Subcutaneous adipose tissue (tissue), 4 donors: Measurements from ENCODE around the gene ERC2. TPM values are rescaled to one million over a fixed set of nuclear protein-coding genes. Genes with fewer than 3 reads are reported as not detected.

Experiments
- total RNA-seq, 4 donors: library from RNA; depleted of rRNA; stranded (reverse); fragments of >200 nt; gene quantifications; one replicate each; pipeline ENCODE4 v1.1.0, GENCODE V29; 2016
- TF ChIP-seq, protein P1 (sequence below): fragments of 450-650 bp; IDR thresholded peaks from one replicate; pipeline ENCODE4 v1.5.1; 2016; ENCODE audit warnings: low read depth, mild to moderate bottlenecking, control low read depth, antibody characterized with exemption, moderate library complexity

The ERC2 gene
- total RNA-seq, 4 donors from 2014 or later = 1.1 TPM; not detected in 3

DNA sequence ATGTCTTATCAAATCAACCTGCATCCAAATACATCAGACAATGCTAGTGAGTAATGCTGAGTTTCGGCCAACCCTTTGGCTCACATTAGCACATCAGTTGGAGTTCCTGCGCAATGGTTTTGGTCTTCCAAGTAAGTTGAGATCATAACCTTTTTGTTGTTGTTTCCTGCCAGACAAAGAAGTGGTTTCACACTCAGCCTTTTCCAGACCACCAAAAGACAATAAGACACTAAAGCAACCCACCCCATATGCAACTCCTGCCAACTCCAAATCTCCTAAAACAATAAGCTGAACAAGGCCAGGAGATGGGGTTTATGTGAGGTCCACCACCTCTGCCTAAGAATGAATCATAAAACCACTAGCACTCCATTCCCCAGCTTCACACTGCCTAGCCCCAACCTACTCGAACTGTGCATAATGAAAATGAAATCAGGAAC lies 177.0 kb downstream of the ERC2 start:
- TF ChIP-seq, protein P1, sequence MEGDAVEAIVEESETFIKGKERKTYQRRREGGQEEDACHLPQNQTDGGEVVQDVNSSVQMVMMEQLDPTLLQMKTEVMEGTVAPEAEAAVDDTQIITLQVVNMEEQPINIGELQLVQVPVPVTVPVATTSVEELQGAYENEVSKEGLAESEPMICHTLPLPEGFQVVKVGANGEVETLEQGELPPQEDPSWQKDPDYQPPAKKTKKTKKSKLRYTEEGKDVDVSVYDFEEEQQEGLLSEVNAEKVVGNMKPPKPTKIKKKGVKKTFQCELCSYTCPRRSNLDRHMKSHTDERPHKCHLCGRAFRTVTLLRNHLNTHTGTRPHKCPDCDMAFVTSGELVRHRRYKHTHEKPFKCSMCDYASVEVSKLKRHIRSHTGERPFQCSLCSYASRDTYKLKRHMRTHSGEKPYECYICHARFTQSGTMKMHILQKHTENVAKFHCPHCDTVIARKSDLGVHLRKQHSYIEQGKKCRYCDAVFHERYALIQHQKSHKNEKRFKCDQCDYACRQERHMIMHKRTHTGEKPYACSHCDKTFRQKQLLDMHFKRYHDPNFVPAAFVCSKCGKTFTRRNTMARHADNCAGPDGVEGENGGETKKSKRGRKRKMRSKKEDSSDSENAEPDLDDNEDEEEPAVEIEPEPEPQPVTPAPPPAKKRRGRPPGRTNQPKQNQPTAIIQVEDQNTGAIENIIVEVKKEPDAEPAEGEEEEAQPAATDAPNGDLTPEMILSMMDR = no peak

DNA sequence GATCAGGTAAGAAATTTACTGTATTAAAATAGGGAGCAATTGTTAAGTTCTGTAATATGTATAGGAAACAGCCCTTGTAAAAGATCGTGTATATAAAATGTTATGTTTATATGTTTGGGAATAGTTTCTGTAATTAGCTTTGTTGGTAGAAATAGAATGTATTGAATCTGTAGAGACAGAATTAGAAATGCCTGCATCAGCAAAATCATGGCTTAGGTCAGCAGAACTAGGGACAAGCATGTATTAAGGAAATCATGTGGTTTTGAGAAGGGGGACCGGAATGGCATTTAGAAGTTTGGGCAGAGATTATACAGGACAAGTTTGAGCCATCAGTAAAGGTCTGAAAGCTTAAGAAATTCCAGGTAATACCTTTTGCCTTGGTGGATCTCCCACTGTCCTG lies 177.9 kb downstream of the ERC2 start:
- TF ChIP-seq, protein P1 = no peak

DNA sequence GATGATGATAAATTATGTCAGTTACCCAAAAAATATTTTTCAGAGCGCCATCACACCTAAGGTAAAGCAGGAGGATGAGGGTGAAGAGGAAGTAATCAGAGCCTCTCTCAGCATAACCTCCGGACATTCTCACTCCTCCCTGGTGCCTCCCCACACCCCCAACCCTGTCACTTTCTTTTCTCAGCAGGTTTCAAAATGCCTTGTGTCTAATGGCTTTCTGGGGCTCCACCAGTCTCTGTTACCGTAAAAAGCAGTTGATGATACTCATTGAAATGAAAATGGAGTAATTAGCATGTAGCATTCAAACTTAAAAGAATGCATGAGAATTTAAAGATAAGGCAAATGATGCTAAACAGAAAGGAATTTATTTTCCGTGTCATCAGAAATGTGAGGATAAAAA lies 180.0 kb downstream of the ERC2 start:
- TF ChIP-seq, protein P1 = no peak

DNA sequence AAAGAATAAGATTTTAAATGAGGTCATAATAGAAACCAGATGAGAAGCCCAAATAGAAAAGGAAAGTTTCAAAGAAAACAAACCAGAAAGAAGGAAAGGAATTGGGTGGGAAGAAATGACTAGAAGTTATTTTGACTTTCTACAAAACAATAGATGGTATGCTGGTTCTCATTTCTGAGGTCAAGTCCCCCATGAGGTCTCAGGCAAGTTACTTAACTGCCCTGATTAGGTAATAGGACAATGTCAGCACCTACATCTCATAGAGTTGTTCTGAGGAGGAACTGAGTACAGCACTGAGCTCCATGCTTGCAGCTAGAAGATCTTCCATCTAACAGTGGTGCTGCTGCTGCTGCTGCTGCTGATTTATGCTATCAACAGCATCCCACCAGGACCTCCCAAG lies 185.9 kb downstream of the ERC2 start:
- TF ChIP-seq, protein P1 = no peak

DNA sequence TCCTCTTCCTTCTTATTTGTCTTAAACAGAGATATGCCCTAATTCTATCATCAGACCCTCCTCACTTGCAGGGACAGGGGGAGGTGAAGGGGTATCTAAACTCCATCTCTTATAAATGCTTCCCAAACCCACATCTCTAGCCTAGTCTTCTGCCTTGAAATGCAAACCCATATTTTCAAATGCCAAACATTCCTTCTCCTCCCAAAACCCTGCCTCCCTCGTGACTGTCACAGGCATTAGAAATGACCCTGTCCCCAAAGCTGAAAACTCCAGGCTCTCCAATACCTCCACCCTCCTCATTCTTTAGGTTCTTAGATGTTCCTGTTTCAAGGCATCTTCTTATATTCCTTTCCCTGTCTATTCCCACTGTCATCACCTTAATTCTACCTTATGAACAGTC lies 191.0 kb downstream of the ERC2 start:
- TF ChIP-seq, protein P1 = no peak

DNA sequence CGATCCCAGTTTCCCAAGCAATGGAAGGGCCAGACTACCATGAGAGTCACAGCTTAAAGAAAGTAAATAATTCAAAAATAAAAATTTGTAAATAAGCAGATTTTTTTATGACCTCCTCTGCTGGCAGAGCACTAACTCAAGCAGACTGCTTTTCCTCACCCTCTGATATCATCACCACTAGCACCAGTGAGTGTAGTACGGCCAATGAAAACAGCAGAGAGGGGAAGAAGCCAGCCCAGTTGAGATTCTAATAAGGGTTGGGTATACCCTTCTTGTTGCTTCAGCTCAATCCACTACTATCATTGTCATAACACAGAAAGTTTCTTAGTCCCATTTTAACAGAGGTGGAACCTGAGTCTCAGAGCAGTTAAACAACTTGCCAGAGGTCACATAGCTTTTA lies 193.1 kb downstream of the ERC2 start:
- TF ChIP-seq, protein P1 = no peak

DNA sequence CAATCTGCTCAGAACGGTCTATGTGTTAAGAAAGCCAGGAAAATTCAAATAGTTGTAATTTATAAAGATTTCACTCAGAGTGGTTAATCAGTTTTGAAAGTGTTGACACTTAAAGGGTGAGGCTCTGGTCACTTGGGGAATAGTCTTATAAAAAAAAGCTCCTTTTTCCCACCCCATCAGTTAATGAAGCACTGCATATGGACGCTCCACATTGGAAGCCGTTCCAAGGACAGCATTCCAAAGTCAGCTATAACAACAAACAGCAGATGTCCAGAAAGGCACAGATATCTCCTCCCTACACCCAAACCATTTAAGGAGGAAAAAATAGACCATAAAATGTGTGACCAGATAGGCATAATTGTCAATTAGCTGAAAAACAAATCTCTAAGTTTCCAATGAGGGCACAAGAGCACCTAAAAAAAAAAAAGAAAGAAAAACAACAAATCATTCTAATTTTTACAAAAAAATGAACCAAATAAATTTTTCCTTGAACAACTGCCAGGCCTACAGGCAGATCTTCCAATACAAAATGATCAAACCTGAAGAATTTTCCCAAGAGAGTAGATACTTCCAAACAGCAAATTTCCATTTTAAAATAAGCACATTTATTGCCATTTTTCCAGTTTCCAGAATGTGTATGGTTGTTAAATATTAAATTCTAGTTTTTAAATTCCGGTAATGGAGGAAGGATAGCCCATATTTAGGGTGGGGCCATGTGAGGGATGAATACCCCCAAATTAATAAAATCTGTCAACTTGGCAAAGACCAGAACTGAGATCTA lies 198.3 kb downstream of the ERC2 start:
- TF ChIP-seq, protein P1 = no peak
